Measurements from ENCODE around the gene POU5F2.

POU5F2 gene

DNA sequence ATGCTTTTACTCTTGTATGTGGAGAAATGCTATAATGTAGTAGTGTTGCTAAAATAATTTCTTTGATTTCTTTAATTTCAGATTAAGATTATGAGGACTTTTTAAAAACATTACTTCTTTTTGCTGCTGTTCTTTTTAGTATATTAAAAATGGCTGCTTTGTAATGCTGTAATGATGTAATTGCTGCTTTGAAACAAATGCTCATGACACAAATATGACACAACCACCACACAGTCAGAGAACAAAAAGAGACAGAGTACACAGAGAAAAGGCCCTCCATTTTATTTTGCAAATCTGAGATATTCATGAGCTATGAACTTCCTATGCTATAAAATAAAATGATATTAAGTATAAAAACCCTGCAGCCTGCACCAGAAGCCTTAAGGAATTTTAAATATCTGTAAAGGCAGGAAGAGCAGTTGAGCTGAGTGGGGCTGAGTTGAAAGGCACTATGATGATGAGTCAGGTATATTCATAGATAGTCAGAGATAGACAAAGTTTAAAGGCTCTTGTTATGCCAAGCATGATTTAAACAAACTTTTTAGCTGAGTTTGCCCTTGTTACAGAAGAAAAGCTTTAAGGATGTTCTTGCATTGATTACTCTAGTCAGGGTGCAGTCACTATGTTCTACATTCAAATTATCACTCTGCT lies 5.1 kb upstream of the POU5F2 start:
- H3K27ac ChIP-seq (ENCODE audit: low read depth, low read length), result no peak overlapping the region
- no peaks in the 10 kb centered on the region for H3K9me3 ChIP-seq (ENCODE audit: control insufficient read depth, insufficient read depth, low read length)
- H3K9ac ChIP-seq (ENCODE audit: low read depth, low read length), result no peak overlapping the region
- no peaks in the 10 kb centered on the region; the same call in 1 of the 2 replicates for H3K4me1 ChIP-seq (ENCODE audit: control insufficient read depth, insufficient read depth, low read length)
- no peaks in the 10 kb centered on the region for H3K36me3 ChIP-seq (ENCODE audit: control insufficient read depth, insufficient read depth, low read length)
- no peak overlapping the region for H3K4me3 ChIP-seq (ENCODE audit: low read depth, low read length)
- no peaks in the 10 kb centered on the region for H3K27me3 ChIP-seq (ENCODE audit: control insufficient read depth, insufficient read depth, low read length)

DNA sequence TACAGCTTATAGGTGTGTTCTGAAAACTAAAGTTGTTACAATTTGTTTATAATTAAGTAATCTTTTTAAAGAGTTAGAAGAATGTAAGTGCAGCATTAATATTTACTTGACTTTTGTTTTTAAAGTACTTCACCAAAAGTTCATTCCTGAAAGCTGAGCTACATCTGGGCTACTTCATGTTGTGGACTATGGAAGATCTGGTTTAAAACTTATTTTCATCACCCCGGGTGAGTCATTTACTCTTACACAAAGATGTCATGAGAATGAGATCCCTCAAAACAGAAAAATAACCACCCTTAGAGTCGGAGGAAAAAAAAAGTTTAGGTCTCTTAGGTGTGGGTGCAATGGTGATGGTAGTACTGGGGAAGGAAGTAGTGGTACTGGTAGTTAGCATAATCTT lies 5.1 kb downstream of the POU5F2 start:
- Histone ChIP-seq H3K4me1 (ENCODE audit: control insufficient read depth, insufficient read depth, low read length) (no peaks in the 10 kb centered on the region), H3K9me3 (ENCODE audit: control insufficient read depth, insufficient read depth, low read length) (no peaks in the 10 kb centered on the region), H3K4me3 (ENCODE audit: low read depth, low read length) (no peak overlapping the region), H3K36me3 (ENCODE audit: control insufficient read depth, insufficient read depth, low read length) (no peaks in the 10 kb centered on the region), H3K27ac (ENCODE audit: low read depth, low read length) (no peak overlapping the region), H3K27me3 (ENCODE audit: control insufficient read depth, insufficient read depth, low read length) (no peaks in the 10 kb centered on the region), H3K9ac (ENCODE audit: low read depth, low read length) (no peak overlapping the region)

DNA sequence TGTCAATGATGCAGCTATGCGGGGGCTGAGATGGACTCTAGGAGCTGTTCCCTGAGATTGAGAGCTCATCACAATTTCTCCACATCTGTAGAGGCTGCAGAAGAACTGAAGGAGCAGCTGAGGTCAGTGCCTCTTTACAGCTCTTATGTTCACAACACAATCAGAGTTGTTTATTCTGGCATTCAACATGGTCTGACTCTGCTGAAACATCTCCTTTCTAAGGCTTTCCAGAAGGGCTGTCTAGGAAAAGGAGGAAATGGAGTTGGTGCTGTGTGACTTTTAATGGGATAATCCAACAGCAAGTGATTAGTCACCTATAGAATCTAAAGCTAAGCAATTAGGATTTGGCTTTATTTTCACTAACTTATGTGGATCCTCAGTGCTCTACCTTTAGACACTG lies 6.0 kb downstream of the POU5F2 start:
- Histone ChIP-seq H3K27me3 (ENCODE audit: control insufficient read depth, insufficient read depth, low read length) (no peaks in the 10 kb centered on the region), H3K4me3 (ENCODE audit: low read depth, low read length) (no peak overlapping the region), H3K9ac (ENCODE audit: low read depth, low read length) (no peak overlapping the region), H3K9me3 (ENCODE audit: control insufficient read depth, insufficient read depth, low read length) (no peaks in the 10 kb centered on the region), H3K36me3 (ENCODE audit: control insufficient read depth, insufficient read depth, low read length) (no peaks in the 10 kb centered on the region), H3K27ac (ENCODE audit: low read depth, low read length) (no peak overlapping the region), H3K4me1 (ENCODE audit: control insufficient read depth, insufficient read depth, low read length) (no peaks in the 10 kb centered on the region)

DNA sequence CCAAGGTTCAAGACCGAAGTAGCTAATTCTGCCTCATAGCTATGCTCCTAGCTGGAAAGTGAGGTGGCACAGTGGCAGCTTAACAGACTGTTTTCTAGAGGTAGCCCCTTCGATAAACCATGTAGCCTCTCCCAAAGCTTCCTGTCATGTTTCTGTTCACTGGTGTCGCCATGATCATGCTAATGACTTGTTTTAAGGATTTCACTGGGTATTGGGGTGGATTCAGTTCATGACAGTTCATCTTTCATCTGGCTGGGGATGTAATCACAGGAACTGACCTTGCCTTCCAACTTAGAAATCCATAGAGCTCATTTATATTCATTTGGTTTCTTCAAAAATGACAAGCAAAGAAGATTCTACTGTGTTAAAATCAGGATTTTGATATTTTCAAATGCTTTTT lies 9.4 kb downstream of the POU5F2 start:
- no peaks in the 10 kb centered on the region for H3K36me3 ChIP-seq (ENCODE audit: control insufficient read depth, insufficient read depth, low read length)
- no peak overlapping the region for H3K27ac ChIP-seq (ENCODE audit: low read depth, low read length)
- 0 out of 2 replicates have a peak, but pooled peaks cover under 1% of the 10 kb centered on the region for H3K4me1 ChIP-seq (ENCODE audit: control insufficient read depth, insufficient read depth, low read length)
- no peak overlapping the region for H3K9ac ChIP-seq (ENCODE audit: low read depth, low read length)
- no peaks in the 10 kb centered on the region for H3K27me3 ChIP-seq (ENCODE audit: control insufficient read depth, insufficient read depth, low read length)
- no peak overlapping the region for H3K4me3 ChIP-seq (ENCODE audit: low read depth, low read length)
- no peaks in the 10 kb centered on the region for H3K9me3 ChIP-seq (ENCODE audit: control insufficient read depth, insufficient read depth, low read length)

DNA sequence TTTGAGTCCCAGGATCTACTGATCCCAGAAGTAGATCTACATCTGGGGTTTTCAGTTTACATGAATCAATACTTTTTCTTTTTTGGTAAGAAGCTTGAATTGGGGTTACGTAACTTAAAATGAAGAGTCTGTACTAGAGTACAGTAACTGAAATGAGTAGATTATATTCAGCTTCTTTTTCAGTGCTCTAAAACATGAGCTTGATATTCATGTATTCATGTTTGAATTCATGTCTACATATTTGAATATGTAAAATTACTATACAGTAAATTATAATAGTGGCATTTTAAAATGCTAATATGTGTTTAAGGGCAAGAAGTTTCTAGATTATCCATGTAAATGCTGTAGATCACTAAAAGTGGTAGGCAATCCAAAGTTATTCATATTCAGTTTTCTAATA lies 14.8 kb downstream of the POU5F2 start:
- peaks cover 40% of the 10 kb centered on the region for H3K4me1 ChIP-seq (ENCODE audit: control insufficient read depth, insufficient read depth, low read length)
- H3K4me3 ChIP-seq (ENCODE audit: low read depth, low read length), result no peak overlapping the region
- no peak overlapping the region for H3K27ac ChIP-seq (ENCODE audit: low read depth, low read length)
- H3K9me3 ChIP-seq (ENCODE audit: control insufficient read depth, insufficient read depth, low read length), result no peaks in the 10 kb centered on the region
- no peak overlapping the region for H3K9ac ChIP-seq (ENCODE audit: low read depth, low read length)
- H3K27me3 ChIP-seq (ENCODE audit: control insufficient read depth, insufficient read depth, low read length), result no peaks in the 10 kb centered on the region
- no peaks in the 10 kb centered on the region for H3K36me3 ChIP-seq (ENCODE audit: control insufficient read depth, insufficient read depth, low read length)

DNA sequence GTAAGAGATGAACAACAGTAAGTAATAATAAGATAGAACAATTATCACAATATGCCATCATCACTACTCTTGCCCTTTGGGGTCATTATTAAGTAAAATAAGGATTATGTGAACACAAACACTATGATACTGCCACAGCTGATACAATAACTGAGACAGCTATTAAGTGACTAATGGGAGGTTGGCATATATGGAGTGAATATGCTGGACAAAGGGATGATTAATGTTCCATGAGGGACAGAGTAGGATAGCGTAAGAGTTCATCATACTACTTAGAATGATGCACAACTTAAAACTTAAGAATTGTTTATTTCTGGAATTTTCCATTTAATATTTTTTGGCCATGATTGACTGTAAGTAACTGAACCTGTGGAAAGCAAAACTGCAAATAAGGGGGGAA lies 16.6 kb downstream of the POU5F2 start:
- H3K4me1 ChIP-seq (ENCODE audit: control insufficient read depth, insufficient read depth, low read length), result peaks cover 40% of the 10 kb centered on the region
- H3K36me3 ChIP-seq (ENCODE audit: control insufficient read depth, insufficient read depth, low read length), result no peaks in the 10 kb centered on the region
- H3K27ac ChIP-seq (ENCODE audit: low read depth, low read length), result no peak overlapping the region
- no peaks in the 10 kb centered on the region for H3K9me3 ChIP-seq (ENCODE audit: control insufficient read depth, insufficient read depth, low read length)
- no peaks in the 10 kb centered on the region for H3K27me3 ChIP-seq (ENCODE audit: control insufficient read depth, insufficient read depth, low read length)
- no peak overlapping the region for H3K9ac ChIP-seq (ENCODE audit: low read depth, low read length)
- no peak overlapping the region for H3K4me3 ChIP-seq (ENCODE audit: low read depth, low read length)

DNA sequence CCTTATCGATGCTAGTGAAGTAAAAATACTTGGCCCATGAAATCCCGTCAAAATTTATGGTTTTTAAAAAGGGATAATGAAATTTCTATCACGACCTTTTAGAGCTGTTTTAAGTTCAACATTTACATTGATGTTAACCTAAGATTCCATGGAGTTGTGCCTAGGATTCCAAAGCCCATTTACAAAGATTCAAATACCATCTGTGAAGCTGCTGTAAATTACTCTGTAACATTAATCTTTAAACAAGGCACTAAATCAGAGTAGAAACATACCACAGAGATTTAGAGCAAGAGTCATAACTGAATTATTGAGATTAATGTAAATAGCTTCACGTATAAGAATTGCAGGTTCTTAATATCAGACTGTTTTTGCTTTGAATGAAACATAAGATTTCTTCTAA lies 17.7 kb downstream of the POU5F2 start:
- Histone ChIP-seq H3K27me3 (ENCODE audit: control insufficient read depth, insufficient read depth, low read length) (no peaks in the 10 kb centered on the region), H3K9me3 (ENCODE audit: control insufficient read depth, insufficient read depth, low read length) (no peaks in the 10 kb centered on the region), H3K36me3 (ENCODE audit: control insufficient read depth, insufficient read depth, low read length) (no peaks in the 10 kb centered on the region), H3K9ac (ENCODE audit: low read depth, low read length) (no peak overlapping the region), H3K27ac (ENCODE audit: low read depth, low read length) (no peak overlapping the region), H3K4me3 (ENCODE audit: low read depth, low read length) (no peak overlapping the region), H3K4me1 (ENCODE audit: control insufficient read depth, insufficient read depth, low read length) (peaks cover 40% of the 10 kb centered on the region)

DNA sequence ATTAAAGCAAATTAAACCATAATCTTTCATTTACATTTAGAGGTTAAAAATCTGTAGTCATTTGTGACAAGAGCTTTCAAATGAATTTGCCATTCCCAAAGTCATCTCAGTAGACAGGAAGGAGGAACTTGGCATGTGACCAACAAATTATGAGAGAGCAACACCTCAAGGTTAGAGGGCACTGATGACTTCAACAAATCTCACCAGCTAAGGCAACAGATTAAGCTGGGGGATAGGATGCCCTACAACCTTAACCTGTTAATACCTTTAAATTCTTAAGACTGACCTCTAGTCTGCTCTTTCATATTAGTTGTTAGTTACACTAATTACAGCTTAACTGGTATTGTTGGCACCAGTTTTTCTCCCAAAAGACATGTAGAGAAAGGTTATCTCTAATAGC lies 18.4 kb downstream of the POU5F2 start:
- Histone ChIP-seq H3K4me1 (ENCODE audit: control insufficient read depth, insufficient read depth, low read length) (peaks cover 40% of the 10 kb centered on the region), H3K27me3 (ENCODE audit: control insufficient read depth, insufficient read depth, low read length) (no peaks in the 10 kb centered on the region), H3K27ac (ENCODE audit: low read depth, low read length) (no peak overlapping the region), H3K36me3 (ENCODE audit: control insufficient read depth, insufficient read depth, low read length) (no peaks in the 10 kb centered on the region), H3K9me3 (ENCODE audit: control insufficient read depth, insufficient read depth, low read length) (no peaks in the 10 kb centered on the region), H3K9ac (ENCODE audit: low read depth, low read length) (no peak overlapping the region), H3K4me3 (ENCODE audit: low read depth, low read length) (no peak overlapping the region)

DNA sequence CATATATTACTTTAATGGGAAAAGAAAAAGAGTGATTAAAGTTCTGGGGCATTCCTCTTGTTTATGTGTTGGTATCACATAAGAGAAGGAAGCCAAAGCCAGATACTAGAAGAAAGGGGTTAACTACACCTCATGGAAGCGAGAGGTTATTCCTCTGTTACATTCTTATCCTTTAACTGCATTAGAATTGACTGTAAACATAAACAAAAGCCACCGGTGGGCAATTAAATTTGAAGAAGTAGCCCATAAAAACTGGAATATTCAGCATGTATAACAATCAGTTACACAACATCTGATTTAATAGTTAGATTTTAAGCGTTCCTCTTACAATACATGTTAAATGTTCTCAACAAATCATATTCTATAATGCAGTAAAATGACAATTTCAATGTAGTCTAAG lies 18.8 kb downstream of the POU5F2 start:
- Histone ChIP-seq H3K36me3 (ENCODE audit: control insufficient read depth, insufficient read depth, low read length) (no peaks in the 10 kb centered on the region), H3K9ac (ENCODE audit: low read depth, low read length) (no peak overlapping the region), H3K27ac (ENCODE audit: low read depth, low read length) (no peak overlapping the region), H3K27me3 (ENCODE audit: control insufficient read depth, insufficient read depth, low read length) (no peaks in the 10 kb centered on the region), H3K9me3 (ENCODE audit: control insufficient read depth, insufficient read depth, low read length) (no peaks in the 10 kb centered on the region), H3K4me3 (ENCODE audit: low read depth, low read length) (no peak overlapping the region), H3K4me1 (ENCODE audit: control insufficient read depth, insufficient read depth, low read length) (peaks cover 40% of the 10 kb centered on the region)

DNA sequence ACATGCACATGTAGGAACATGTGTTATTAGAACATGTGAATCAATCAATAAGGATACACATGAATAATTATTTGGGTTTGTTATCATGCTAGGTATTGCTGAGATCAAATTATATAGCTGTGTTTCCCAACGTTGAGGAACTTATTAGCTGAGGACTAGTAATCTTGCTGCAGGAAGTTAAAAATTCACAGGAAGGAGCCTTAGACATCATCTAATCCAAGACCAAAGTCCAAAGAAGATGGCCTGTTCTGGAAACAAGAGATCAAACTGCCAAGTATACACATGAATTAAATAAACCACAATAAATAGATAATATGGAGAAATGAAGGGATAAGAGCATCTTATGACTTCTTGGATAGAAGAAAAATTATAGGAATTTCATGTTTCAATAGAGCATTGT lies 19.9 kb downstream of the POU5F2 start:
- Histone ChIP-seq H3K36me3 (ENCODE audit: control insufficient read depth, insufficient read depth, low read length) (no peaks in the 10 kb centered on the region), H3K9me3 (ENCODE audit: control insufficient read depth, insufficient read depth, low read length) (no peaks in the 10 kb centered on the region), H3K27ac (ENCODE audit: low read depth, low read length) (no peak overlapping the region), H3K4me3 (ENCODE audit: low read depth, low read length) (no peak overlapping the region), H3K27me3 (ENCODE audit: control insufficient read depth, insufficient read depth, low read length) (no peaks in the 10 kb centered on the region), H3K9ac (ENCODE audit: low read depth, low read length) (no peak overlapping the region), H3K4me1 (ENCODE audit: control insufficient read depth, insufficient read depth, low read length) (peaks cover 35% of the 10 kb centered on the region)

DNA sequence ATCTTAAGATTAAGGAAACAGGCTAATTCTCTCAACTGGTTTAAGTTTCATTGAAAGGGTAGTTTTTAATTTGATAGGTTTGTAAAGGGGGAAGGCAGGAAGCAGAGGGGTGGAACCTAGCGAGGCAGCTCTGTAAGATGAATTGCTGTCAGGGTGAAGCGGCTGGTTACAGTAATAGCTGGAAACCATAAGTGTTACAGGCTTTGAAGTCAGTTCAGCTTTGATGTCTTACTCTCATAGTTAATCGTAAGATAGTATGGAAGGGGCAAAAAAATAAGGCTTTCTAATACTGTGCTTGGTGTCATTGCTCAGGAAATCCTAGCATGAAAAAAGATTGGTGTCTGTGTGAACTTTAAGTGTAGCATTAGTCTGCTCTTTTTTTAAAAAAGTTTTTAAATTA lies 20.3 kb downstream of the POU5F2 start:
- no peak overlapping the region for H3K9ac ChIP-seq (ENCODE audit: low read depth, low read length)
- no peaks in the 10 kb centered on the region for H3K36me3 ChIP-seq (ENCODE audit: control insufficient read depth, insufficient read depth, low read length)
- no peak overlapping the region for H3K4me3 ChIP-seq (ENCODE audit: low read depth, low read length)
- no peaks in the 10 kb centered on the region for H3K9me3 ChIP-seq (ENCODE audit: control insufficient read depth, insufficient read depth, low read length)
- H3K27me3 ChIP-seq (ENCODE audit: control insufficient read depth, insufficient read depth, low read length), result no peaks in the 10 kb centered on the region
- H3K4me1 ChIP-seq (ENCODE audit: control insufficient read depth, insufficient read depth, low read length), result peaks cover 31% of the 10 kb centered on the region
- H3K27ac ChIP-seq (ENCODE audit: low read depth, low read length), result no peak overlapping the region

DNA sequence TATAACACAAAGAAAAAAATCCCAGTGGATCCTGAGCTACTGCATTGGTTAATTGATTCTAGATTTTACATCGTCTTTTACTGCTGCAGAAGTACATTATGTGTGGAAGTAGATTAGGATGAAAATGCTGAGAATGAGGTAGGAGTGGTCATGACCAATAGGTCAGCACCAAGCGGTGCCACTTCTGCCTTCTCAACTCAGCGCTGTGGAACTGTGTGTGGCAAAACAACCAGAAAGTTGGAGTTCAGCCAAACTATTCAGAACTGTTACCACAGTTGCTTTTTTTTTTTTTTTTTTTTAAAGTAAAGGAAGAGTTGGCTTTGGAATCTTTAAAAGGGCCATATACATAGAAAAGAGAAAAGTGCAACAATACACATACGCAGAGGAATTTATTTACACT lies 24.2 kb downstream of the POU5F2 start:
- no peaks in the 10 kb centered on the region for H3K9me3 ChIP-seq (ENCODE audit: control insufficient read depth, insufficient read depth, low read length)
- H3K4me3 ChIP-seq (ENCODE audit: low read depth, low read length), result no peak overlapping the region
- peaks cover 5% of the 10 kb centered on the region for H3K4me1 ChIP-seq (ENCODE audit: control insufficient read depth, insufficient read depth, low read length)
- H3K27me3 ChIP-seq (ENCODE audit: control insufficient read depth, insufficient read depth, low read length), result no peaks in the 10 kb centered on the region
- no peak overlapping the region for H3K9ac ChIP-seq (ENCODE audit: low read depth, low read length)
- no peak overlapping the region for H3K27ac ChIP-seq (ENCODE audit: low read depth, low read length)
- H3K36me3 ChIP-seq (ENCODE audit: control insufficient read depth, insufficient read depth, low read length), result no peaks in the 10 kb centered on the region
